ENCODE results near the gene ALDH8A1.

ALDH8A1 gene

GRCh38 chr6:134964451-134965203 is 14.7 kb upstream of the ALDH8A1 start:
- no peak overlapping the region for H3K4me3 ChIP-seq (replicated peaks; ENCODE audit: insufficient read depth, low read length)
- H3K27me3 ChIP-seq (ENCODE audit: insufficient read depth, poor library complexity, severe bottlenecking): no peaks in the 10 kb centered on the region
- H3K27ac ChIP-seq (replicated peaks): no peak overlapping the region
- TF ChIP-seq SPI1 (IDR thresholded peaks at IDR 0.05; ENCODE audit: borderline replicate concordance, low read depth) (no peak), POLR2AphosphoS5 (IDR thresholded peaks at IDR 0.05; ENCODE audit: low read depth) (no peak), REST (IDR thresholded peaks at IDR 0.05; ENCODE audit: insufficient replicate concordance, low read depth) (no peak), GABPA (IDR thresholded peaks at IDR 0.05; ENCODE audit: low read depth) (no peak), CTCF (IDR thresholded peaks at IDR 0.05; ENCODE audit: insufficient read depth, low read length) (no peak)
- no peak for DNase-seq (ENCODE audit: low read depth in 1 of 2, low spot score in 1 of 2)

DNA sequence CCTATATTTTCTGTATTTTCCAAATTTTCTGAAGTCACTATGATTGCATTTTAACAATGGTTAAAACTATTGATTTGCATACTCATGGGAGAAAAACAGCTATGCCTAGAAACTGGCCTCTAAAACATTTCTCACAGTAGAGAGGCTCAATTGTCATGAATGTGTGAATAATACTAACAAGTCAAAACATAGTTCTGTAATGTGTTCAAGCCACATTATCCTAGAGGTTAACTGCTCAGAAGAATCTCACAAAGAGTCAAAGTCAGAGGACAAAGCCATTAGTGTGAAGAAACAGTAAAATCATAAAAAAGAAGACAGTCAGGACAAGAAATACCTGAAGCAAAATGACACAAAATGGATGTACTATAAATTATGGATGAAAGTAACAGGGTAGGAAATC is 12.5 kb upstream of the ALDH8A1 start:
- H3K4me3 ChIP-seq (replicated peaks; ENCODE audit: insufficient read depth, low read length): no peak overlapping the region
- H3K27me3 ChIP-seq (ENCODE audit: insufficient read depth, poor library complexity, severe bottlenecking): no peaks in the 10 kb centered on the region
- no peak for TF ChIP-seq CTCF (IDR thresholded peaks at IDR 0.05; ENCODE audit: insufficient read depth, low read length)
- TF ChIP-seq SPI1 (IDR thresholded peaks at IDR 0.05; ENCODE audit: borderline replicate concordance, low read depth): no peak
- TF ChIP-seq POLR2AphosphoS5 (IDR thresholded peaks at IDR 0.05; ENCODE audit: low read depth): no peak
- no peak for TF ChIP-seq REST (IDR thresholded peaks at IDR 0.05; ENCODE audit: insufficient replicate concordance, low read depth)
- TF ChIP-seq GABPA (IDR thresholded peaks at IDR 0.05; ENCODE audit: low read depth): no peak
- DNase-seq (ENCODE audit: low read depth in 1 of 2, low spot score in 1 of 2): no peak
- H3K27ac ChIP-seq (replicated peaks): no peak overlapping the region

DNA sequence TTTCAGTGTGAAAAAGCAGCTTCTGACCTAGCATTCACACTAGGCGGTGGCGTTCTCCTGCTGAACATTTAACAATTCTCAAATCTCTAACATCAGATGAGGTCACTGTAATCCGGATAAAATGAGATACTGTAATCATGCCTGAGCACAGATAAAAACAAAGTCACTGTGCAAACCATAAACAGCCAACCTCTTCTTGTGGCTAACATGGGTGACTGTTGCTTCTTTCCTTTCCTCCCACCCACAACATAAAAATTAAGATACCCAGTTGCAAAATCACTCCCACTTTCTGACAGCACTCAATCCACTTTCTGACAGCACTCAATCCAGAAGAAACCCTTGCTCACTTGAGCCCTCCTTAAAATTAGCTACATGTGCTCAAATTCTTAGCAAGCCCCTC is 11.5 kb upstream of the ALDH8A1 start:
- DNase-seq (ENCODE audit: low read depth in 1 of 2, low spot score in 1 of 2): no peak
- TF ChIP-seq POLR2AphosphoS5 (IDR thresholded peaks at IDR 0.05; ENCODE audit: low read depth) (no peak), CTCF (IDR thresholded peaks at IDR 0.05; ENCODE audit: insufficient read depth, low read length) (no peak), GABPA (IDR thresholded peaks at IDR 0.05; ENCODE audit: low read depth) (no peak), REST (IDR thresholded peaks at IDR 0.05; ENCODE audit: insufficient replicate concordance, low read depth) (no peak), SPI1 (IDR thresholded peaks at IDR 0.05; ENCODE audit: borderline replicate concordance, low read depth) (no peak)
- Histone ChIP-seq H3K4me3 (replicated peaks; ENCODE audit: insufficient read depth, low read length) (no peak overlapping the region), H3K27ac (replicated peaks) (no peak overlapping the region), H3K27me3 (ENCODE audit: insufficient read depth, poor library complexity, severe bottlenecking) (no peaks in the 10 kb centered on the region)

All from HL-60 (cell line).